SK-N-DZ (cell line): ENCODE data around the gene HIGD1C.
"Not testable (repeated sequence)": the region's sequence is repeated elsewhere in the genome, so short reads cannot be mapped to it uniquely, and the experiment has no call there.

Experiments used
- DNase-seq: peaks from one replicate; pipeline ENCODE4 v3.0.0-alpha.2; 2015; ENCODE audit warnings: low spot score

HIGD1C gene

GRCh38 chr12:50933459-50934124 lies 18.8 kb upstream of the HIGD1C start:
- DNase-seq = peak; percentile 35

DNA sequence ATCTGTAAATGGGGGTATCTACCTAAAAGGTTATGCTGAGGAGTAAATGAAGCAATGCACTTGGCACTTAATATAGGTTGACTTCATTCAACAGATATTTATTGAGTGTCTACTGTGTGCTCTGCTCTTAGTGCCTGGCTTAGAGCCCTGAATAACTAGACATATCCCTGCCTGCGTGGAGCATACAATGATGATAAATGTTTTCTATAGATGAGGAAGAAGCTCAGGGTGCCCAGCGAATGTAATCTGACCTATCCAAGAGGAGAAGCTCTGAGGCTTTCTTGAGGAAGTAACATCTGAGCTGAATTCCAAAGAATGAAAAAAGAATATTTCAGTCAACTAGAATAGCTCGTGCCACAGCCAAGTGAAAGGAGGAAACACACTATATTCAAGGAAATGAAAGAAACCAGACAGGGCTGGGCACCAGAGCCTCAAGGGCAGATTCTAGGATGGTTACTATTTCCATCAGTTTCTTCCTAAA lies 17.9 kb upstream of the HIGD1C start:
- no peak for DNase-seq

DNA sequence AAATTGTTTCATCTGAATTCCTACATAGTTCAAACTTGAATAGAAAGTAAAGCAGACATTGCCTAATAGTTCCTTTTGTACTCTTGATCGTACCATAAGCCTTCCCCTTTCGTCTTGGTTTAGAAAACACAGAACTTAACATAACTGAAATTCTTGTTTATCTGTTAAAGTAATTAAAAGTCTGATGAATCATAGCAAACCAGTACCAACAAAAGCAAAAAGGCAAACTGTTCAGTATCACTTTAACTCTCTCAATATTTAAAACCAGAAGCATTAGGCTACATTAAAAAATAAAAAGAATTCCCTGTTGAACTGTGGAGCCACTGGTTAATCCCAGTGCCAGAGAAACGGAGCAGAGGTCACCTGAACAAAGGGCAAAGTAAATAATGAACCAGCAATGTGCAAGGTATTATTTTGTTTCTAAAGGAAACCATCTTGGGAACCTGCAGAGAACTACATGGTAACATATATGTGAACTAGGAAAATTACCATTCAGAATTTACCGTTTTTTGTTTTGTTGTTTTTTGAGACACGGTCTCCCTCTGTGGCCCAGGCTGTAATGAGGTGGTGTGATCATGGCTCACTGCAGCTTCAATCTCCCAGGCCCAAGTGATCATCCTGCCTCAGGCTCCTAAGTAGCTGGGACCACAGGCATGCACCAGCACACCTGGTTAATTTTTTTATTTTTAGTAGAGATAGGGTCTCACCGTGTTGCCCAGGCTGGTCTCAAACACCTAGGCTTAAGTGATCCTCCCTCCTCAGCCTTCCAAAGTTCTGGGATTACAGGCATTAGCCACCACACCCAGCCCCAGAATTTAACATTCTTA lies 17.1 kb upstream of the HIGD1C start:
- DNase-seq = no peak

- no peak for DNase-seq
Measured at GRCh38 chr12:50936821-50937530, 15.4 kb upstream of the HIGD1C start.

GRCh38 chr12:50937653-50938052 lies 14.7 kb upstream of the HIGD1C start:
- DNase-seq = no peak

DNA sequence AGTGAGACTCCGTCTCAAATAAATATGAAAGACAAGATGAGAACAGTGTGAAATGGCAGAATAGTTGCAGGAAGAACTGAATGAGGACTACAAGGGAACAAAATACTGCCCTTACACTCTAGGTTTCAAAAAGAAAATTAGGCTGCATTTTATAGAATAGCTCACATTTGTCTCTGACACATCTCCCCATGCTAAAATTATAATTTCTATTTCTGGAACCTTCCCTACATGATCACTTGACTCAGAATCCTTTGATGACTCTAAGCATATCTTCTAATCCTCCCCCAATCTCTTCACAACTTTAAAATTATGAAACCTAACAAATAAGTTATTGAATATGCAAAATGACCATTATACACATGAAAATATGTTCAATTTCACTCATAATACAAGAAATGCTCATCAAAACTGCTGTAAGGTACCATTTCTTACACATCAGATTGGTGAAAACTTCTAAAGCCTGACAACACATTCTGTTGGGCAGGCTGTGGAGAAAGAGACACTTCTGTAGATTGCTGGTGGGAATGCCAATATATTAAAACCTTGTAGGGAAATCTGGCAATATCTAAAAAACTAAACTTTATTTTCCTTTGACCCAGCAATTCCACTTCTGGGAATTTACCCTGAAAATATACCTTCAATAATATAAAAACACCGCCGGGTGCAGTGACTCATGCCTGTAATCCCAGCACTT lies 4.3 kb upstream of the HIGD1C start:
- DNase-seq = no peak

GRCh38 chr12:50948798-50949197 lies 3.5 kb upstream of the HIGD1C start:
- no peak for DNase-seq

GRCh38 chr12:50949801-50950302 lies 2.5 kb upstream of the HIGD1C start:
- no peak for DNase-seq

- DNase-seq = no peak
Measured at GRCh38 chr12:50951112-50951511, 1.2 kb upstream of the HIGD1C start.

DNA sequence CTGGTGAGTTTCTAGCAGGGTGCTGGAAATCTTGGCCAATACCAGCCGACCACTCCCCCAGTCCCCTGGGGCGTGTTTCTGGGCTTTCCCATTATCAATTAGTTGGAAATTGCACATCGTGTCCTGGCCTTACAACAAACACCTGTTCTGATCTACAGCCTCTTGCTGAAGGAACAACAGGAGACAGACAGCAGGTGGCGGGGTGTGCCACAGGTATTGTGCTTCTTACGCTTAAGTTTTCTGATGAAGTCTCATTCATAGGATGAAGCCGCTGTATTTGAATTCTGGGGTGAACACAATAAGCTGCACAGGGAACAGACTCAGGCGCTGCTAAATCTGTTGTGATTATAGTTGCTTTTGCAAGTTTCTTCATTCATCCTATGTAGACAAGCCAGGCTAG lies 703 bp downstream of the HIGD1C start:
- DNase-seq = no peak

- DNase-seq = not testable (repeated sequence)
Measured at GRCh38 chr12:50954789-50955188, 2.4 kb downstream of the HIGD1C start.

DNA sequence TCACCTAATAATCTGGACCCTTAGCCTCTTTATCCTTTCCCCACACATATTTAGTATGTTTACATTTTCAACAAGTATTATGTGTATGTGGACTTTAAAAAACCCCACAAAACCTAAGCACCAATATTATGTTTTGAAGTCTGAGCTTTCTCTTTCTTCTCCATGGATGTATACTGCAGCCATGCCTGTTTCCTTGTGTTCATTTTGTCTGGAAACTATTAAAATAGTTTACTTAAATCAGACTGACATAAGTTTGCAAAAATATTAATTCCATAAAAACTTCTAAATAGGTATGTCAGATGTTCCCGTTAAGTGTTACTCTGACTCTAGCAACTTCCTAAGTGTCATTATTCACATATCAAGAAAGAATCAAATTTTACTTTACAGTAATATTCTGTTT lies 2.9 kb downstream of the HIGD1C start:
- no peak for DNase-seq

- DNase-seq = no peak
Measured at GRCh38 chr12:50955697-50956096, 3.4 kb downstream of the HIGD1C start.

- DNase-seq = no peak
Measured at GRCh38 chr12:50960130-50960529, 7.8 kb downstream of the HIGD1C start.

- no peak for DNase-seq
Measured at GRCh38 chr12:50961708-50962107, 9.4 kb downstream of the HIGD1C start.

DNA sequence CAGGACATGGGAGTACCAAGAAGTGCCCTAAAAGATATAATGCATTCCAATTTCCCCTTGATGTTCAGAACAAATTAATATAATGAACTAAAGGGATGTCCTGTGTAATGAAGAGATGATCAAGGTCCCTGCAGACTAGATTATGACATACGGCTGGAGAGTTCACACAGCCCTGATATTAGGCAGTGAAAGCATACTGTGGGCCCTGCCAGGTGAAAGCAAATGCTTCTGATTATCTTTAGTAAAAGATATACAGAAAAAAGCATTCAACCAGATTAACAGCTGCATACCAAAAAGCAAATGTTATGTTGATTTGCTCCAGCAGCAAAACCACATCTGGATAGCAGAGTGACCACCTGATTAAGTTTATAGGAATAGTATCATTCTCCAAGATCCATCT lies 12.1 kb downstream of the HIGD1C start:
- no peak for DNase-seq

GRCh38 chr12:50971946-50972345 lies 19.6 kb downstream of the HIGD1C start:
- no peak for DNase-seq

DNA sequence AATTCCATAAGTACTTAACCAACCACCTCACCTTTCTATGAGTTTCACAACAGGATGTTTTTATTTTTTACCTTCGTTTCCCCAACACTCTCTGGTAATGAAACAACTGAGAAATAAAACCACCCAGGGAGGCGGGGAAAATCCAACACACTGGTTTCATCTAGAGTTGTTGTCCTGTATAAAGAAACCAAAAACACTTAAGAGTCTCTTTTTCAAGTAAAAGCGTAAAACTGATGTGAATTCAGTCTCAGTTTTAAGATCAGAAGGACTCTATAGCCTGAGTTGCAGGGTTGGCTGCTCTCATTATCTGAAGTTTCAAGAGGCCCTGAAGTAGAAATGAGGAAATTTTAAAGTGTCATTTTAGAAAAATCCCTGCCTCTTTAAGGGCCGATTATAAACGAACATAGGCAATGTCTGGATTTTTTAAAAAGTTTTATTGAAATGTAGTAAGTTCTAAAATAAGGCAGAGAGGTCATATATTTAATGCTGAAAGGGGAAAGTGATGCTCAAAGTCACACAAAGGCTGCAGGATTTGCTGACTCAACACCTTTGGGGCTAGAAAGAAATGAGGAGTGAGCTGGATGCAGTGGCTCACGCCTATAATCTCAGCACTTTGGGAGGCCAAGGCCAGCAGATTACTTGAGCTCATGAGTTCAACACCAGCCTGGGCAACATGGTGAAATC lies 27.2 kb downstream of the HIGD1C start:
- no peak for DNase-seq

- no peak for DNase-seq
Measured at GRCh38 chr12:50980545-50980944, 28.2 kb downstream of the HIGD1C start.

DNA sequence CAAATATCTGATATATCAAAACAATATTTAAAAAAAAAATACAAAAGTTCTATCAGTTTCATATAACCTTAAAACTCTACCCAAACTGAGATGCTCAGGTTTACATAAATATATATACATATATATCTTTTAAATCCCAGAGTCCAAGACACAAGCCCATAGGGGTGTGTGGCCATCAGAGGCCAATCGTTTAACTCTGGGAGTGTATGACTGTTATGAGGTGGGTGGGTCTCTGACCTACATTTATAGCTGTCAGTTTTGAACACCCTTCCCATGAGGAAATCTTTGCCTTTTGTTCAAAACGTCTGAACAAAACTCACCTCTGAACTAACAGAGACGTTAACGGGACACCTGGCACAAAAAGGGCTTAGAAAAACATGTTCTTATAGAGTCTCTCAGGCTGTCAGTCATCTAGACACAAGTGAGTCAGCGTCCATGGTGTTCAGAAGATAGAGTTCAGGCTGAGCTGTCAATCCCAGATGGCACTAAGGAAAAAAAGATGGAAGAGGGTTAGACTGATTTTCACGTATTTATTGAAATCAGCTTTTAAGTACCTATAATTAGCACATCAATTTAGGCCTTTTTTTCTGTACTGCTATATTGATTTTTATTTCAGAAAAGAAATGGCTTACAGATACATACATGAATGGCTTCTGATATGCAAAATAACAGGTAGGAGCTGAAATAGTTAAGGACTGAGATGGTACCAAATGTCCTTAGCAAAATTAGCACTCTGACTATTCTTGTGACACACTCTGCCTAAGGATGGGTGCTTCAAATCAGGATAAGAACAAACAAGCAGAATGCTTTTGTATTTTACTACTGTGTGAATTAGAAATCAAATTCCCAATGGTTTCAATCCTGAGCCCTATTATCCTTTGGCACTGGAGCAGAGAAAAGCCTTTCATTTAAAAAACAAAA lies 29.2 kb downstream of the HIGD1C start:
- DNase-seq = no peak
